ENCODE results near the gene FAM3B. TPM values are rescaled to one million over a fixed set of nuclear protein-coding genes. Genes with fewer than 3 reads are reported as not detected.

FAM3B gene
- total and polyA plus RNA-seq, 9 of the 15 experiments (the other 6 are each of a cell fraction or from before 2014, with no cell fraction given): 0.04 to 0.18 (median 0.12) TPM; not detected in 5

DNA sequence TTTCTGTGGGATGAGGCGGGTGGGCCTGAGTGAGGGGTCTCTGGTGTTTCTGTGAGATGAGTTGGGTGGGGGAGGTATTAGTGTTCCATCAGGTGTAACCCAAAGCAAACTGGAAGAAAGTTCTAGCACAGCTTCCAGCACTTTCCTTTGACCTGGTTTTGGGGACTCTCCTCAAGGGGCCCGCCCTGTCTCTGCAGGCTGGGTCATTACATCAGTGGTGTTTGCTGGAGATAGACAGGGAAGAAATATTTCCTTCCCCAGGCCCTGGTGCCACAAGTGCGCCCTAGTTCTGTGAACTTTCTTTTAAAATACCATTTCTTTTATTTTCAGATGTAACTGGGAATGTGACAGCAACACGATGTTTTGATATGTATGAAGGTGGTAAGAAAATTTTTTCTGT lies 28.8 kb downstream of the FAM3B start:
- no peak for FAIRE-seq
- H3K9me1 ChIP-seq (ENCODE audit: control insufficient read depth, insufficient read depth, low read length): no peaks in the 10 kb centered on the region
- BruUV-seq (replicated peaks): no TSS peak
- H3K27me3 ChIP-seq (ENCODE audit: control insufficient read depth in 2 of 2, insufficient read depth in 2 of 2, low read length in 2 of 2): peaks cover 0 to 10% of the 10 kb centered on the region in 2 experiments; a peak in 1 of 5 replicates
- no peak overlapping the region for H3K27ac ChIP-seq (ENCODE audit: extremely low read depth, low read depth, low read length)
- no peaks in the 10 kb centered on the region for H3K9me3 ChIP-seq (replicated peaks; ENCODE audit: control insufficient read depth, insufficient read depth, low read depth, low read length)
- POLR2A ChIA-PET: no interaction called here
- no peak for ATAC-seq
- CTCF ChIA-PET (ENCODE audit: low intra/inter-chr PET ratio): no interaction called here
- H3K9ac ChIP-seq (ENCODE audit: insufficient read depth in 1 of 2, low read depth in 2 of 2, low read length in 2 of 2): no peak overlapping the region
- no peaks in the 10 kb centered on the region for H4K20me1 ChIP-seq (replicated peaks; ENCODE audit: control insufficient read depth, insufficient read depth, low read length)
- DNase-seq (ENCODE audit: extremely low read depth in 1 of 4, low spot score in 3 of 4): no peak
- no peaks in the 10 kb centered on the region for H3K4me1 ChIP-seq (replicated peaks in 1 of 2; ENCODE audit: control insufficient read depth in 2 of 2, insufficient read depth in 2 of 2, low read length in 2 of 2)
- intact Hi-C loops (cut with micrococcal nuclease): no loop called here
- H3K4me3 ChIP-seq: no peak overlapping the region
- in situ Hi-C loops (cut with MboI): no loop called here
- WGBS (ENCODE audit: insufficient coverage, low coverage, missing lambda C conversion rate): 0% methylated on average over 4 of the region's 4 CpGs
- no peaks in the 10 kb centered on the region for H3K36me3 ChIP-seq (ENCODE audit: control insufficient read depth, insufficient read depth, low read length)
- no peak overlapping the region for H3K4me2 ChIP-seq (ENCODE audit: insufficient read depth, low read length)
- H3K79me2 ChIP-seq (ENCODE audit: control insufficient read depth, insufficient read depth, low read length): no peaks in the 10 kb centered on the region
- no peak overlapping the region for H2AFZ ChIP-seq (ENCODE audit: low read depth, low read length)
- TF ChIP-seq ZNF24 (IDR thresholded peaks at IDR 0.05) (no peak), GATAD2A (IDR thresholded peaks at IDR 0.05) (no peak), ESRRB (CRISPR knock-in tag; IDR thresholded peaks at IDR 0.05; ENCODE audit: borderline replicate concordance) (no peak), FOXP1 (CRISPR knock-in tag; IDR thresholded peaks at IDR 0.05) (no peak), HDAC6 (IDR thresholded peaks at IDR 0.05; ENCODE audit: low read depth, low read length) (no peak), HDAC2 (IDR thresholded peaks at IDR 0.05) (no peak), XRCC4 (IDR thresholded peaks at IDR 0.05; ENCODE audit: extremely low read depth, insufficient read depth, insufficient read length) (no peak), NCOA6 (IDR thresholded peaks at IDR 0.05) (no peak), JUNB (CRISPR knock-in tag; conservative IDR thresholded peaks at IDR 0.05) (no peak), ZBTB11 (CRISPR knock-in tag; IDR thresholded peaks at IDR 0.05) (no peak), BACH1 (tag; IDR thresholded peaks at IDR 0.05) (no peak), ZFP30 (CRISPR knock-in tag; IDR thresholded peaks at IDR 0.05; ENCODE audit: borderline replicate concordance) (no peak), ZBTB33 (CRISPR knock-in tag; IDR thresholded peaks at IDR 0.05) (no peak), KLF6 (CRISPR knock-in tag; IDR thresholded peaks at IDR 0.05; ENCODE audit: borderline replicate concordance) (no peak), RB1 (IDR thresholded peaks at IDR 0.05; ENCODE audit: low read depth) (no peak)
- TF ChIP-seq, protein P1, sequence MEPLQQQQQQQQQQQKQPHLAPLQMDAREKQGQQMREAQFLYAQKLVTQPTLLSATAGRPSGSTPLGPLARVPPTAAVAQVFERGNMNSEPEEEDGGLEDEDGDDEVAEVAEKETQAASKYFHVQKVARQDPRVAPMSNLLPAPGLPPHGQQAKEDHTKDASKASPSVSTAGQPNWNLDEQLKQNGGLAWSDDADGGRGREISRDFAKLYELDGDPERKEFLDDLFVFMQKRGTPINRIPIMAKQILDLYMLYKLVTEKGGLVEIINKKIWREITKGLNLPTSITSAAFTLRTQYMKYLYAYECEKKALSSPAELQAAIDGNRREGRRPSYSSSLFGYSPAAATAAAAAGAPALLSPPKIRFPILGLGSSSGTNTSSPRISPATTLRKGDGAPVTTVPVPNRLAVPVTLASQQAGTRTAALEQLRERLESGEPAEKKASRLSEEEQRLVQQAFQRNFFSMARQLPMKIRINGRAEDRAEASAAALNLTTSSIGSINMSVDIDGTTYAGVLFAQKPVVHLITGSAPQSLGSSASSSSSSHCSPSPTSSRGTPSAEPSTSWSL (CRISPR knock-in tag; IDR thresholded peaks at IDR 0.05; ENCODE audit: borderline replicate concordance): no peak
